NCI-H2196 treated with DMSO at 0.1 percent for 48 hours (cell line): ENCODE measurements around the gene RFTN1.

ENCODE experiments used
- DNase-seq: peaks from one replicate; lab custom pipeline; 2025; ENCODE audit not compliant: unreplicated experiment; lab: John Stamatoyannopoulos, UW

Gene RFTN1

GRCh38 chr3:16289144-16289889, 224.2 kb downstream of the RFTN1 start:
- no peak for DNase-seq

GRCh38 chr3:16288664-16289063, 224.8 kb downstream of the RFTN1 start:
- no peak for DNase-seq

- DNase-seq: no peak
Observed at GRCh38 chr3:16286751-16287543, 226.6 kb downstream of the RFTN1 start.

- no peak for DNase-seq
Observed at GRCh38 chr3:16286161-16286560, 227.3 kb downstream of the RFTN1 start.

GRCh38 chr3:16284633-16285032, 228.9 kb downstream of the RFTN1 start:
- DNase-seq: no peak

- DNase-seq: no peak
Observed at GRCh38 chr3:16280671-16281070, 232.8 kb downstream of the RFTN1 start.

GRCh38 chr3:16279010-16279801, 234.3 kb downstream of the RFTN1 start:
- no peak for DNase-seq

- no peak for DNase-seq
Observed at GRCh38 chr3:16277471-16277870, 236.0 kb downstream of the RFTN1 start.

- no peak for DNase-seq
Observed at GRCh38 chr3:16273867-16274266, 239.6 kb downstream of the RFTN1 start.

GRCh38 chr3:16272588-16272987, 240.9 kb downstream of the RFTN1 start:
- no peak for DNase-seq

- no peak for DNase-seq
Observed at GRCh38 chr3:16270855-16271254, 242.6 kb downstream of the RFTN1 start.

GRCh38 chr3:16266714-16267113, 246.8 kb downstream of the RFTN1 start:
- no peak for DNase-seq
